ENCODE measurements around the gene TBC1D9B. TPM values are rescaled to one million over a fixed set of nuclear protein-coding genes. Genes with fewer than 3 reads are reported as not detected.

Gene TBC1D9B
- total RNA-seq, 1 donor from 2014 or later: 55.8 TPM

- DNase-seq (ENCODE audit: low read depth in 2 of 2): peak; percentile 94 to 97
Measured at GRCh38 chr5:179821298-179822058, 86.2 kb downstream of the TBC1D9B start.

GRCh38 chr5:179820483-179821297, 87.0 kb downstream of the TBC1D9B start, which contains the start of gene SQSTM1:
SQSTM1 (plus strand) TSS chr5:179820905; CDS start chr5:179820937, 32 bp downstream.
- DNase-seq (ENCODE audit: low read depth in 2 of 2): peak; percentile 86 to 92

DNA sequence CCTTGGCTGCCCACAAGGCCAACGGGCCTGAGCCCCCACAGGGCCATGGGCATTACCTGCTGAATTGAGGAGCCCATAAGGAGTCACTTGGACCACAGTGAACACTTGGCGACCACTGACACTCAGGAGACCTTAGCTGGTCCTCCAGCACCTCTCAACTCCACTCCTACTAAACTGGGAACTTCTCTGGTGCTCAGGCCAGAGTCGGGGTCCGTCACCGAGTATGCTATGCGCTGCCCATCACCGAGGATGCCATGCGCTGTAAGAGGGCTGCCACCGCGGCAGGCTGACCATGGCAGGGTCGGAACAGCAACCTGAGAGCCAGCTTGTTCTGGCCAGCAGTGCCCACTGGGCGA, 87.6 kb downstream of the TBC1D9B start:
- DNase-seq (ENCODE audit: low read depth in 2 of 2): peak in 1 of 2 donors; percentile 59

DNA sequence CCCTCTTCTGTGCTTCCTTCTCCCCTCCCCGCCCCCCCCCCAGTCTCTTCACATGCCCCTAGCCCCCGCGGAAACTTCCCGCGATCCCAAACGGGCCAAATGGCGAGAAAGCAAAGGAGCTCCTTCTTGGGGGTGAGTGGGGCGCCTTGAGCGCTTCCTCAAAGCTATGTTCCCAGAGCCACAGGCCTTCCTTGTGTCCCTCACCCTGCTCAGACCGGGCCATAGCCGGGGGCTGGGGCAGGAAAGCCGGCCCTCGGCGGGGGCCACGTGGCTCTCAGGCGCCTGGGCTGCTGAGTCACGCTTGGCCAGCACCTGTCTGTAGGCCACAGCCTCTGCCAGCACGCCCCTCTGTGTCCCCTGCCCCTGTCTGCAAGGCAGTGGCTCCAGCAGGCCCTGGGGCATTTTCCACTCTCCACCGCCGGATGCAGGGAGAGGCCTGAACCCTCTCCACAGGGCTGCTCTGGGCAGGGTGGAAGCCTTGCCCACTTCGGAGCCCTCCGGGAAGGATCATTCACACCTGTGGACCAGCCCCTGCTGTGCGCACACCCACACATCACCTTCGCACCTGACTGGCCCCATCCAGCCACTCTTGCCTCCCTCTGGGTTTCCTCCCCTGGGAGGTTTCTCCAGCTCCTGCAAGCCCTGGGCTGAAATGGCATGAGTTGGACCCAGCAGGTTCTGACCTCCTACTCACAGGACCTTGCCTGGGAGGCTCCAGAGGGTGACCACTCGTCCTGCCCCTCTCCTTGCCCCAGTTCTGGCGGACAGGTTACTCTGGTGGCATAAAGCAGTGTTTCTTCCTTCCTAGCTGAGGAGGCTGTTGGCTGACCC, 88.2 kb downstream of the TBC1D9B start:
- peak; percentile 89 to 95 for DNase-seq (ENCODE audit: low read depth in 2 of 2)

- DNase-seq (ENCODE audit: low read depth in 2 of 2): peak; percentile 98 to 99
Measured at GRCh38 chr5:179818746-179819295, 88.9 kb downstream of the TBC1D9B start.

- DNase-seq (ENCODE audit: low read depth in 2 of 2): peak in 1 of 2 donors; percentile 26
Measured at GRCh38 chr5:179817890-179818745, 89.6 kb downstream of the TBC1D9B start.

DNA sequence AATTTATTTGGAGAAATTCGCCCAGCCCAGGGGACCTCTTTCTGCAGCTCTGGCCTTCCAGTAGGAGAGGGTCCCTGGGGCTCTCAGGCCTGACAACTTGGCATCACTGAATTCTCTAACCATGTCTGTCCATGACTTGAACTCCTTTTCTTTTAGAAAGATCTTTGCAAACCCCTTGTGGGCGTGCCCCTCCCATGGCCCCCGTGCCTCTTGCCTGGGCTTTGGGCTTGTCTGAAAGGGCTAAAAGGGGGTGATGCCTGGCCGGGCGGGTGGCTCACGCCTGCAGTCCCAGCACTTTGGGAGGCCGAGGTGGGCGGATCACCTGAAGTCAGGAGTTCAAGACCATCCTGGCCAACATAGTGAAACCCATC, 90.2 kb downstream of the TBC1D9B start:
- no peak for DNase-seq (ENCODE audit: low read depth in 2 of 2)

- peak in 1 of 2 donors; percentile 41 for DNase-seq (ENCODE audit: low read depth in 2 of 2)
Measured at GRCh38 chr5:179816796-179817469, 90.8 kb downstream of the TBC1D9B start.

GRCh38 chr5:179816401-179816795, 91.3 kb downstream of the TBC1D9B start:
- no peak for DNase-seq (ENCODE audit: low read depth in 2 of 2)

- DNase-seq (ENCODE audit: low read depth in 2 of 2): no peak
Measured at GRCh38 chr5:179815491-179816249, 92.0 kb downstream of the TBC1D9B start.

GRCh38 chr5:179814090-179814489, 93.6 kb downstream of the TBC1D9B start:
- no peak for DNase-seq (ENCODE audit: low read depth in 2 of 2)

DNA sequence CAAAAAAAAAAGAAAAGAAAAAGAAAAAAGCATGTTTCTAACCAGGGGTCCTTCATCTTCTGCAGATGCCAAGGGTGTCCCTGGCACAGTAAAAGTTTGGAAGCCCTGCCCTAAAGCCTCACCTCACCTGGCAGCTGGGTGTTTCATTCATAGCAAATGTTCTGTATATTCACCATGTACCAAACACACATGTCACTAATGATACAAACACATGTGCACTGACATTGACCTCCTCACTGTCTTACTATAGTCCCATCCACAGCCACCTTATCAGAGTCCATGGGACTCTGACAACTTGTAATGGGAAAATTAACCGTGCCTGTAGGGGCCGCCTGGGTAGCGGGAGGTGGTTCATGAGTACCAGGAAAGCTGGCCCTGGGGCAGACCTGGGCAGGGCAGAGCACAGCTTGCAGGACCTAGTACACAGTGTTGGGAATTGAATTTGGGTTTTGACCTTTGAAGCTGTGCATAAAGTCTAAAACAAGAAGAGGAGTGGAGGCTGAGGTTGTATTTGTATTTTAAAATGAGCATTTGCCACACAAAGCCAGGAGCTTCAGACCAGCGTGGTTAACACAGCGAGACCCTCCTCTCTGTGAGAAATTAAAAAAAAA, 94.6 kb downstream of the TBC1D9B start:
- DNase-seq (ENCODE audit: low read depth in 2 of 2): no peak

DNA sequence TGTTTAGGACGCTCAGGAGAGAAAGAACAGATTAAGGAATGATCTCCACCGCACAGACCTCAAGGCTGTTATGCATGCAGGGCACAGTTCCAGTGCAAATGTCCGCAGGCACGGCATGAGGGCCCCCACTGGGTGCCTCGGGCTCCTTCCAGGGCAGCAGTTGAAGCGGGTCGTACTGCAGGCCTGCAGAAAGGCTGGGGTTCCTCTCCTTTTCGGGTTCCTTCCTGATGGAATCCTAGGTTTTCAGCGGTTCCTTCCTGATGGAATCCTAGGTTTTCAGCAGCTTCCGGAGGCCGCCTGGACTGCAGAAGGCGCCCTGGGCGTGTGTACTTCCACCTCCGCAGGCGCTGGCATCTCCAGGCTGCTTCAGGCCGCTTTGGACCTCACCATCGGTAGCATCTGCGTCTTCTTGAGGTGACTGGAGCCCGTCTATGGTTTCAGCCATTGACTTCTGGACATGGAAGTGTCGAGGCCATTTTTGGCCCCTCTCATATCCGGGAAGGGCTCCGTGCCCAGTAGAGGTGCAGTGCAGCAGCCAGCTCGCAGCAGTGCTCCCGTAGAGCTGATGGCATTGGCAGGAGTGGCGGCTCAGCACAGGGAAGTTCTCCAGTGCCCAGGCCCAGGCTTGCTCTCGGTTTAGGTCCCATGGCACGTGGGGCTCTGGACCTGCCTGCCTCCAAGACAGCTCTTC, 95.4 kb downstream of the TBC1D9B start:
- no peak for DNase-seq (ENCODE audit: low read depth in 2 of 2)

Other genes with a start within 250 kb of the TBC1D9B start
- 0.22 TPM in 1 of 2 replicates, not detected in the other for gene CBY3, start 226.9 kb downstream of the TBC1D9B start, total RNA-seq
- 467 and 543 TPM in 2 replicates for gene CANX, start 208.9 kb downstream of the TBC1D9B start, total RNA-seq
- 5.4 and 6.9 TPM in 2 replicates for gene MAML1, start 175.1 kb downstream of the TBC1D9B start, total RNA-seq
- gene LTC4S, start 113.9 kb downstream of the TBC1D9B start, total RNA-seq: 0.44 and 0.79 TPM in 2 replicates
- 104 and 132 TPM in 2 replicates for gene MGAT4B, start 101.0 kb downstream of the TBC1D9B start, total RNA-seq
- 407 and 548 TPM in 2 replicates for gene SQSTM1, start 87.0 kb downstream of the TBC1D9B start, total RNA-seq
- gene MRNIP, start 49.1 kb downstream of the TBC1D9B start, total RNA-seq: 3.9 and 7.9 TPM in 2 replicates
- gene RNF130, start 163.9 kb upstream of the TBC1D9B start, total RNA-seq: 16.8 and 37.7 TPM in 2 replicates

Measured in lung microvascular endothelial cell (primary cell).